K562 (cell line): Measurements from ENCODE around the gene UFC1. TPM values are rescaled to one million over a fixed set of nuclear protein-coding genes. Genes with fewer than 3 reads are reported as not detected.

Experiments
- ATAC-seq: fragments of 200-7000 bp; cut with Tn5 transposase; 3 replicates; pipeline ENCODE4 v1.9.1; 2020; ENCODE audit warnings: moderate library complexity
- BruUV-seq: library from RNA; stranded (reverse); fragments of 400-500 nt; replicated peaks from 2 replicates; lab custom pipeline; 2021; lab: Mats Ljungman, UMichigan
- CTCF ChIA-PET: fragments of 300-600 bp; formaldehyde crosslinking; extraction: SDS; loops from one replicate; lab custom pipeline; 2021; ENCODE audit warnings: low intra/inter-chr PET ratio; lab: Yijun Ruan, JAX
- POLR2A ChIA-PET: fragments of 300-600, 350-650 bp; sonication (Branson Sonifier 250); formaldehyde crosslinking; extraction: SDS; loops from one replicate; lab custom pipeline; 2021; ENCODE audit warnings: antibody characterized with exemption, inconsistent platforms; lab: Yijun Ruan, JAX
- DNase-seq, 4 experiments: peaks; one replicate each; pipeline versions ENCODE4 v3.0.0 to v3.0.0-alpha.2; 2011 to 2018; ENCODE audit warnings: low spot score in 3 of 4, mixed read lengths in 3 of 4; ENCODE audit errors: extremely low read depth in 1 of 4
- FAIRE-seq: peaks from 2 replicates; lab custom pipeline; 2011; peaks lifted over from hg19 to GRCh38; lab: Jason Lieb, UNC
- H2AFZ ChIP-seq: 2 replicates; pipeline ENCODE4 v1.6.0; 2011; ENCODE audit warnings: low read depth, low read length, control low read depth, inconsistent platforms
- H3K27ac ChIP-seq: fragments of 200-600 bp; 3 replicates; pipeline ENCODE4 v1.8.0; 2011; ENCODE audit warnings: low read depth, mild to moderate bottlenecking, control low read depth, inconsistent platforms, low read length, moderate library complexity, mixed read lengths; ENCODE audit errors: extremely low read depth
- H3K27me3 ChIP-seq, 2 experiments: fragments of 300-600 bp in 1 of 2; 2 replicates in 1 of 2; 3 replicates in 1 of 2; pipeline versions ENCODE4 v1.6.0 to v1.8.0; 2011; ENCODE audit warnings: inconsistent platforms in 2 of 2, low read length in 2 of 2, mild to moderate bottlenecking in 1 of 2, mixed read lengths in 1 of 2, moderate library complexity in 1 of 2; ENCODE audit not compliant: control insufficient read depth in 2 of 2, insufficient read depth in 2 of 2
- H3K36me3 ChIP-seq: fragments of 300-600 bp; 3 replicates; pipeline ENCODE4 v1.8.0; 2011; ENCODE audit warnings: mild to moderate bottlenecking, low read length, inconsistent platforms; ENCODE audit not compliant: control insufficient read depth, insufficient read depth
- H3K4me1 ChIP-seq, 2 experiments: fragments of 200-600 bp in 1 of 2; replicated peaks in 1 of 2; 2 replicates in 1 of 2; 3 replicates in 1 of 2; pipeline versions ENCODE4 v1.5.1 to v1.8.0; 2011; ENCODE audit warnings: inconsistent platforms in 2 of 2, low read length in 2 of 2, mild to moderate bottlenecking in 1 of 2, mixed read lengths in 1 of 2, moderate library complexity in 1 of 2; ENCODE audit not compliant: control insufficient read depth in 2 of 2, insufficient read depth in 2 of 2
- H3K4me2 ChIP-seq: 2 replicates; pipeline ENCODE4 v1.6.1; 2011; ENCODE audit warnings: low read length, control low read depth, inconsistent platforms, mixed read lengths; ENCODE audit not compliant: insufficient read depth
- H3K4me3 ChIP-seq: fragments of 200-600 bp; sonication (generic), shearing (Covaris generic); 2 replicates; pipeline ENCODE4 v1.5.1; 2016; ENCODE audit warnings: control low read depth, inconsistent platforms
- H3K79me2 ChIP-seq: fragments of 200-600 bp; 3 replicates; pipeline ENCODE4 v1.8.0; 2011; ENCODE audit warnings: low read length, inconsistent platforms; ENCODE audit not compliant: control insufficient read depth, insufficient read depth
- H3K9ac ChIP-seq, 2 experiments: 2 replicates each; pipeline versions ENCODE4 v1.6.0 to v1.6.1; 2011; ENCODE audit warnings: low read depth in 2 of 2, low read length in 2 of 2, control low read depth in 1 of 2, inconsistent platforms in 1 of 2, mild to moderate bottlenecking in 1 of 2, mixed read lengths in 1 of 2; ENCODE audit not compliant: insufficient read depth in 1 of 2
- H3K9me1 ChIP-seq: one replicate; pipeline ENCODE4 v1.6.0; 2011; ENCODE audit warnings: inconsistent platforms, mild to moderate bottlenecking, low read length, moderate library complexity; ENCODE audit not compliant: control insufficient read depth, insufficient read depth
- H3K9me3 ChIP-seq: replicated peaks from 2 replicates; pipeline ENCODE4 v1.5.1; 2011; ENCODE audit warnings: low read depth, low read length, inconsistent platforms; ENCODE audit not compliant: control insufficient read depth, insufficient read depth
- H4K20me1 ChIP-seq: replicated peaks from 2 replicates; pipeline ENCODE4 v1.6.1; 2011; ENCODE audit warnings: low read length, inconsistent platforms, mixed read lengths; ENCODE audit not compliant: control insufficient read depth, insufficient read depth
- ELK3 ChIP-seq: fragments of 450-650 bp; formaldehyde crosslinking; IDR thresholded peaks from 2 replicates; pipeline ENCODE4 v1.4.0; 2020; ENCODE audit warnings: mild to moderate bottlenecking
- HDAC1 ChIP-seq, 2 experiments: fragments of 450-650 bp; IDR thresholded peaks; 2 replicates each; pipeline ENCODE4 v1.6.1; 2016 to 2017; ENCODE audit warnings: inconsistent platforms in 1 of 2, mild to moderate bottlenecking in 1 of 2, moderate library complexity in 1 of 2
- IRF9 ChIP-seq: fragments of 450-650 bp; IDR thresholded peaks from 2 replicates; pipeline ENCODE4 v1.6.1; 2016; ENCODE audit warnings: missing biosample characterization, missing genetic modification characterization
- NKRF ChIP-seq: fragments of 450-650 bp; IDR thresholded peaks from 2 replicates; pipeline ENCODE4 v1.6.1; 2016; ENCODE audit warnings: borderline replicate concordance
- PTTG1 ChIP-seq: fragments of 450-650 bp; IDR thresholded peaks from 2 replicates; pipeline ENCODE4 v1.6.1; 2016; ENCODE audit warnings: low read depth, mild to moderate bottlenecking, missing genetic modification characterization, missing compliant biosample characterization
- ZC3H11A ChIP-seq: IDR thresholded peaks from 2 replicates; pipeline ENCODE4 v1.6.1; 2012; ENCODE audit warnings: low read depth, low read length, improper control_type of control experiment
- ZNF146 ChIP-seq: IDR thresholded peaks from one replicate; pipeline ENCODE4 v1.6.1; 2018; ENCODE audit warnings: missing compliant biosample characterization; ENCODE audit not compliant: unreplicated experiment
- ZNF197 ChIP-seq: fragments of 200-800 bp; sonication (Bioruptor generic); IDR thresholded peaks from 2 replicates; pipeline ENCODE4 v1.6.1; 2016; ENCODE audit warnings: low read depth, missing genetic modification characterization, missing compliant biosample characterization
- ZNF740 ChIP-seq, 3 experiments: fragments of 200-800 bp in 1 of 3; sonication (Bioruptor generic) in 1 of 3; sonication (generic) in 1 of 3; formaldehyde crosslinking in 1 of 3; IDR thresholded peaks; 2 replicates each; pipeline versions ENCODE4 v1.6.1 to v1.8.0; 2016 to 2022; ENCODE audit warnings: mild to moderate bottlenecking in 2 of 3, missing compliant biosample characterization in 2 of 3, missing genetic modification characterization in 2 of 3, missing genetic modification reagents in 1 of 3
- ZSCAN32 ChIP-seq: fragments of 450-650 bp; formaldehyde crosslinking; IDR thresholded peaks from 2 replicates; pipeline ENCODE4 v1.4.0; 2020; ENCODE audit warnings: mild to moderate bottlenecking, moderate library complexity
- WGBS: fragments of 100-300 bp; shearing (Covaris generic); methylation state at CpG from one replicate; pipeline ENCODE4 v1.1.6; 2016; ENCODE audit warnings: low coverage, mixed read lengths; ENCODE audit not compliant: insufficient coverage; ENCODE audit errors: missing lambda C conversion rate; 5-methylcytosine and 5-hydroxymethylcytosine counted together
- in situ Hi-C: fragments of 300-500 bp; cut with MboI; formaldehyde crosslinking; loops from 4 replicates; pipeline ENCODE4 v1.15.0; 2018; ENCODE audit warnings: inconsistent platforms, mixed read lengths
- intact Hi-C: fragments of 100-400 bp; cut with micrococcal nuclease; formaldehyde crosslinking; loops from 2 replicates; pipeline ENCODE4 v1.14.2; 2022
- polyA plus RNA-seq, 8 experiments: library from polyadenylated mRNA; depleted of rRNA in 4 of 8; stranded (reverse) in 5 of 8; unstranded in 3 of 8; fragments of >200 nt; fragmentation: Nextera tagmentation in 2 of 8; fragmentation: Illumina TruSeq in 1 of 8; extraction: Ambion mirVana in 2 of 8; extraction: Trizol in 1 of 8; gene quantifications; 2 replicates each; pipeline versions ENCODE4 v1.2.1 to v1.2.3, GENCODE V29; 2011 to 2014; ENCODE audit warnings: inconsistent platforms in 1 of 8, missing spikeins in 1 of 8
- total RNA-seq, 7 experiments: library from RNA; depleted of rRNA in 6 of 7; stranded (reverse); fragments of >200 nt in 6 of 7; fragmentation: Illumina TruSeq in 2 of 7; extraction: Trizol in 2 of 7; gene quantifications; 2 replicates each; pipeline versions ENCODE4 v1.2.1 to v1.2.3, GENCODE V29; 2011 to 2021; ENCODE audit warnings: low replicate concordance in 1 of 7

The UFC1 gene
- total and polyA plus RNA-seq, 9 of the 15 experiments (the other 6 are each of a cell fraction or from before 2014, with no cell fraction given): 92.8 to 220 (median 161) TPM

- Histone ChIP-seq H3K9ac (peak overlapping the region; percentile 65 to 88), H3K9me3 (no peaks in the 10 kb centered on the region), H4K20me1 (no peaks in the 10 kb centered on the region), H3K79me2 (peaks cover 55% of the 10 kb centered on the region), H3K4me1 (peaks cover 61 to 68% of the 10 kb centered on the region in 2 experiments), H3K4me2 (peak overlapping the region; percentile 83), H3K27ac (peak overlapping the region; percentile 78), H3K9me1 (no peaks in the 10 kb centered on the region), H3K36me3 (peaks cover 69% of the 10 kb centered on the region), H2AFZ (peak overlapping the region; percentile 51), H3K4me3 (peak overlapping the region; percentile 17), H3K27me3 (no peaks in the 10 kb centered on the region)
- WGBS: 9% methylated on average over 3 of the region's 5 CpGs
- no peak for DNase-seq
- ChIA-PET CTCF (no interaction called here), POLR2A (interaction anchor here (0.6 to 1.7 kb wide), 10 partner anchors 8 to 306 kb away, joined by 3 to 12 read pairs (median 4); partner anchors contain the start of genes DEDD and UFC1)
- no peak for FAIRE-seq
- in situ Hi-C loops: no loop called here
- intact Hi-C loops: no loop called here
- no peak for TF ChIP-seq PTTG1 (tag)
- TF ChIP-seq NKRF: 0 out of 2 replicates have a peak, but pooled peaks have one; percentile 7
- 0 out of 4 replicates have a peak, but pooled peaks of 1 of the 2 experiments have one; percentile 8 for TF ChIP-seq HDAC1 (IDR thresholded peaks at IDR 0.05)
- TF ChIP-seq ZNF197 (CRISPR knock-in tag): no peak
- no peak for TF ChIP-seq ELK3
- TF ChIP-seq ZNF146 (CRISPR knock-in tag): no peak
- TF ChIP-seq ZSCAN32: no peak
- no peak for TF ChIP-seq ZNF740 (CRISPR knock-in tag; IDR thresholded peaks at IDR 0.05)
- no peak for TF ChIP-seq ZNF740 (tag; IDR thresholded peaks at IDR 0.05)
- no peak for TF ChIP-seq ZC3H11A
- TF ChIP-seq IRF9: 0 out of 2 replicates have a peak, but pooled peaks have one; percentile 20
- no peak for ATAC-seq
- no TSS peak for BruUV-seq
Measured at GRCh38 chr1:161161652-161162051, 7.9 kb downstream of the UFC1 start.
